GM12891 (cell line): ENCODE results near the gene RGS14.

ENCODE experiments used
- DNase-seq: peaks from one replicate; pipeline ENCODE4 v3.0.0; 2011; ENCODE audit warnings: low spot score; ENCODE audit not compliant: insufficient read length
- FAIRE-seq: peaks from 2 replicates; lab custom pipeline; 2011; peaks lifted over from hg19 to GRCh38; lab: Jason Lieb, UNC
- PAX5 ChIP-seq: IDR thresholded peaks from 2 replicates; pipeline ENCODE4 v1.6.1; 2011; ENCODE audit warnings: low read length, moderate library complexity, mild to moderate bottlenecking; ENCODE audit not compliant: insufficient read depth, severe bottlenecking
- POLR2A ChIP-seq: IDR thresholded peaks from 2 replicates; pipeline ENCODE4 v1.6.1; 2011; ENCODE audit warnings: low read depth, low read length, control low read depth
- POLR2AphosphoS5 ChIP-seq: IDR thresholded peaks from 2 replicates; pipeline ENCODE4 v1.6.1; 2011; ENCODE audit warnings: low read depth, low read length, control low read depth
- POU2F2 ChIP-seq: IDR thresholded peaks from 2 replicates; pipeline ENCODE4 v1.6.1; 2011; ENCODE audit warnings: low read depth, mild to moderate bottlenecking, control low read depth, low read length, moderate library complexity
- SPI1 ChIP-seq: IDR thresholded peaks from 2 replicates; pipeline ENCODE4 v1.6.1; 2011; ENCODE audit warnings: low read depth, low read length, control low read depth
- TAF1 ChIP-seq: IDR thresholded peaks from 2 replicates; pipeline ENCODE4 v1.6.1; 2011; ENCODE audit warnings: low read depth, low read length, control low read depth

RGS14 gene

GRCh38 chr5:177388521-177389052 is 30.9 kb downstream of the RGS14 start:
- no peak for FAIRE-seq
- no peak for DNase-seq
- TF ChIP-seq PAX5 (no peak), POLR2A (no peak), TAF1 (no peak), POLR2AphosphoS5 (no peak), POU2F2 (no peak), SPI1 (no peak)

DNA sequence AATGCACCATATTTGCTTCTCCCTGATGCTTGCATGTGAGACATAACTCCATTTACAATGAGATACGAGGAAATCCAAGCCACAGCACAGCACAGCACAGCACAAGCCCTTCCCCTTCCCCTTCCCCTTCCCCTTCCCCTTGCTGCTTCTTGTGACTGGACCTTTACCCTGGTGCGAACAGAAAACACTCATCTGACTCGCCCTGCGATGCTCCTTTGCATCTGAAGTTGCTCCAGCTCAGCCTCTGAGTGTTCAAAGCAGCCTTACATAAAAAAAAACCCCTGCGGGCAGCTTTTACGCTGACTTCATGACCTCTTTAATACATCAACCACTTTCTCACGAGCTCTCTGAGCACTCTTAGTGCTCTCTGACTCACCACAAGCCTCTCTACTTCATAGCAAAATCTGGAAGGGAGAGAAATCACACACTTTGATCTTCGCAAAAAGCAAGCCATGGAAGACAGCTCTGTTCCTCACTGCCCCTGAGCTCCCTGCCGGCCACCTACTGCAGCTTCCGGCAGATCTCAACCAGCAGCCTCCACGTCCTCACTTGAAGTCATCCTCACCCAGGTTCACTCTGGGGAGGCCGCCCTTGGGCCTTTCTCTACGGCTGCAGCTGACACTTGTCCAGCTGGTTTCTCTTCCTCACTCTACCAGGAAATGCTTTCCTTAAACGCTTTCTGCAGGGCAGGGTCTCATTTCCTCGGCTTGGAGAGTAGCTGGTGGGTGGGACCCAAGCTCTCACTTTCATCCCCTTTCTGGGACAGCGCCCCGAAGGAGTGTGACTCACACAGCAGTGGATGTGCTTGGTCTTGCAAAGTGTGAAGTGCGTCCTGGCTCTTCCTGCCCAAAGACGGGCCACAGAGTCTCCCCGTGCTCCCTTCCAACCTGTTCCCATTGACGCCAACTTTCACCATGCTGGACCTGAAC is 31.8 kb downstream of the RGS14 start:
- no peak for DNase-seq
- TF ChIP-seq POLR2A (no peak), TAF1 (0 out of 2 replicates have a peak, but pooled peaks have one; percentile 11), SPI1 (peak; percentile 82), PAX5 (no peak), POU2F2 (0 out of 2 replicates have a peak, but pooled peaks have one; percentile 11)
- FAIRE-seq = peak; percentile 66

DNA sequence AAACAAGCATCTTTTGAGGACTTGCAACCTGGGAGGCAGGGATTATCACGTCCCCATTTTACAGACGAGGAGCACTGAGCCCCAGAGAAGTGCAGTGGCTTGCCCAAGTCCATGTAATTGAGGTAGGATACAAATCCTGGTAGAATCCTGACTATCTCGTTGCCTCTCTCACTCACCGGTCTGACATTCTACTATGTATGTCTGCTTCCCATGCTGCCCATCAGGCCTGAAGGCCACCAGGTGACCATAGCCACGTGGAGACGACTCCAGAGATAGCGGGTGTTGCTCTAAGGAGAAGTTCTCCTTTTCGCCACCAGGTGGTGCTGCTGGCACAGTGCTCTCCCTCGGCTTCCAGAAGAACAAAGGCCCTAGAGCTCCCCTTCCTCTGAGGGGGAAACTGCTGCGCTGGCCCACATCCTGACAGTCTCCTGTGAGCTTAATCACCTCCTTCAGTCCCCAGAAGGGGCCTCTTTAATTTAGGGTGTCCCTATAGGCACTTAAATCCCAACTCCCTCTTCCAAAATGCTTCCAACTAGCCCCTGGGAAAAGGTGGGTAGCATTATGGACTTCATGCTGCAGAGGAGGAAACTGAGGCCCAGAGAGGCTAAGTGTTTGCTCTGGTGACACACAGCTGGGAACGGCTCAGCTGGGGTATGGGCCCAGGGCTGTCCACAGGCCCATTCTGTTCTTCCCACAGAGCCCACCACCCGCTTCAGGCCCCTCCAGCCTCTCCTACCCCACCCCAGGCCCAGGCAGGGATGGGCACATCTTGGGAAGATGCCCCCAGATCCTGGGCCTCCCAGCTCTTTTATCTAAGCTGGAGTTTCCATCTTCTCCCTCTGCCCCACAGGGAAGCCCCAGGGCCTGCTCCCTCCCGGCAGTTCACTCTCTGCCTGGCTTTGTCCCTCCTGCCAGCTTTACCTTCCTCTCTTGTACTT is 32.9 kb downstream of the RGS14 start:
- FAIRE-seq (peak; percentile 95), DNase-seq (peak; percentile 88)
- no peak for TF ChIP-seq POU2F2
- TF ChIP-seq TAF1 = no peak
- no peak for TF ChIP-seq PAX5
- TF ChIP-seq POLR2AphosphoS5 = no peak
- TF ChIP-seq SPI1 = no peak
- no peak for TF ChIP-seq POLR2A

GRCh38 chr5:177392765-177393164 is 35.0 kb downstream of the RGS14 start:
- FAIRE-seq (no peak), DNase-seq (no peak)
- no peak for TF ChIP-seq TAF1
- no peak for TF ChIP-seq POLR2AphosphoS5
- TF ChIP-seq SPI1 = no peak
- TF ChIP-seq POLR2A = no peak
- no peak for TF ChIP-seq POU2F2
- TF ChIP-seq PAX5 = no peak

GRCh38 chr5:177393206-177393765 is 35.6 kb downstream of the RGS14 start:
- TF ChIP-seq SPI1 = no peak
- TF ChIP-seq POLR2A = no peak
- no peak for TF ChIP-seq TAF1
- DNase-seq = no peak
- FAIRE-seq = no peak

- no peak for TF ChIP-seq SPI1
- no peak for TF ChIP-seq PAX5
- TF ChIP-seq TAF1 = no peak
- TF ChIP-seq POLR2AphosphoS5 = no peak
- no peak for TF ChIP-seq POLR2A
- TF ChIP-seq POU2F2 = no peak
- no peak for FAIRE-seq
- DNase-seq = no peak
These were observed 36.3 kb downstream of the RGS14 start for GRCh38 chr5:177393990-177394389.

DNA sequence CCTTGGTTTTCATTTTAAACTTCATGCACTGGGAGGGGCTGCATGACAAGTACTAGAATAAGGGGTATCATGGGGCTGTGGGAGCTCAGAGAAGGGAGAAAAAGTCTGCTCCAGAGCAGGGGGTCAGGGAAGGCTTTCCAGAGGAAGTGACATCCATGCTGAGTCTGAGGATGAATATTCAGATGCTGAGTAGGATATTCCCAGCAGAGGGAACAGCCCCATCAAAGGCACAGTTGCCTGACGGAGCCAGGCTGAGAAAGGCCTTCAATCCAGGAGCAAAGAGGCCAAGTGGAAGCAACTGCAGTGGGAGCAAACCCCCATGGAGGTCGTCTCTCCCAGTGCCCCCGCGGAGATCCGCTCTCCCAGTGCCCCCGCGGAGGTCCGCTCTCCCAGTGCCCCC is 38.4 kb downstream of the RGS14 start:
- DNase-seq (no peak), FAIRE-seq (no peak)
- TF ChIP-seq POLR2A (no peak), POLR2AphosphoS5 (no peak), PAX5 (no peak), SPI1 (no peak), TAF1 (no peak), POU2F2 (no peak)

DNA sequence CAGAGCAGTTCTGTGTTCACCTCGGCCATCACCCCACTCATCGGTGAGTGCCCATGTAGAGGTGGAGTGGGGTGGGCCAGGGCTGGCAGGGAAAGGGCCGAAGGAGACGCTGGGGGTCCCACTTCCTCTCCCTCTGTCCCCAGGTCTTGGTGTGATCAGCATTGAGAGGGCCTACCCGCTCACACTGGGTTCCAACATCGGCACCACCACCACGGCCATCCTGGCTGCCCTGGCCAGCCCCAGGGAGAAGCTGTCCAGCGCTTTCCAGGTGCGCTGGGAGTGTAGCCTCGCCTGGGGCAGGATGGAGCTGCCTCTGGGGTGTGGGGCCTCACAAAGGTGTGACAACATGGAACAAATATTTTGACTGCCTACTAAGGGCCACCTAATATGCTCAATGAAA is 39.1 kb downstream of the RGS14 start:
- no peak for FAIRE-seq
- no peak for TF ChIP-seq PAX5
- no peak for TF ChIP-seq TAF1
- TF ChIP-seq SPI1 = no peak
- TF ChIP-seq POLR2AphosphoS5 = no peak
- TF ChIP-seq POLR2A = no peak
- no peak for TF ChIP-seq POU2F2
- DNase-seq = no peak
